Suprapubic skin (tissue), 3 donors: ENCODE data around the gene DAP3.

Source experiments
- CTCF ChIP-seq, 2 donors: fragments of 200-600 bp in 1 of 2; fragments of 450-650 bp in 1 of 2; sonication (generic) in 1 of 2; IDR thresholded peaks; one replicate each; pipeline ENCODE4 v1.5.1; 2016 to 2019; ENCODE audit warnings: antibody characterized with exemption in 2 of 2, mild to moderate bottlenecking in 1 of 2, moderate library complexity in 1 of 2
- POLR2A ChIP-seq, 2 donors: fragments of 450-650 bp; IDR thresholded peaks; one replicate each; pipeline ENCODE4 v1.6.1; 2017; ENCODE audit warnings: antibody characterized with exemption in 2 of 2, mild to moderate bottlenecking in 2 of 2, moderate library complexity in 2 of 2

GRCh38 chr1:155673003-155673402 is 15.9 kb upstream of the DAP3 start:
- TF ChIP-seq CTCF (IDR thresholded peaks at IDR 0.05) (no peak), POLR2A (IDR thresholded peaks at IDR 0.05) (no peak)
